ENCODE data around the gene GRB10. TPM values are rescaled to one million over a fixed set of nuclear protein-coding genes. Genes with fewer than 3 reads are reported as not detected.

The GRB10 gene
- total RNA-seq, 4 donors from 2014 or later: 32.1 to 50.3 (median 38.1) TPM

GRCh38 chr7:50728184-50728583, 54.5 kb downstream of the GRB10 start:
- H3K27ac ChIP-seq: no peak overlapping the region
- H3K4me1 ChIP-seq: peaks cover 0 to 14% (median 0%) of the 10 kb centered on the region in 4 donors

GRCh38 chr7:50727711-50728110, 55.0 kb downstream of the GRB10 start:
- H3K4me3 ChIP-seq: no peak overlapping the region
- H3K36me3 ChIP-seq: peaks cover 0 to 3% (median 0%) of the 10 kb centered on the region in 3 donors
- H3K27ac ChIP-seq: no peak overlapping the region
- no peaks in the 10 kb centered on the region for H3K9me3 ChIP-seq
- DNase-seq: no peak
- H3K4me1 ChIP-seq: peaks cover 0 to 14% (median 0%) of the 10 kb centered on the region in 4 donors
- TF ChIP-seq CTCF (IDR thresholded peaks at IDR 0.05): no peak
- no peak for TF ChIP-seq POLR2A (IDR thresholded peaks at IDR 0.05)
- no peaks in the 10 kb centered on the region for H3K27me3 ChIP-seq

More at GRCh38 chr7:50728184-50728583, 54.5 kb downstream of the GRB10 start:
- H3K27me3 ChIP-seq: no peaks in the 10 kb centered on the region
- no peak overlapping the region for H3K4me3 ChIP-seq
- DNase-seq: no peak
- H3K9me3 ChIP-seq: no peaks in the 10 kb centered on the region
- peaks cover 0 to 3% (median 0%) of the 10 kb centered on the region in 3 donors for H3K36me3 ChIP-seq
- TF ChIP-seq CTCF (IDR thresholded peaks at IDR 0.05): no peak

- Histone ChIP-seq H3K36me3 (peaks cover 0 to 3% (median 0%) of the 10 kb centered on the region in 3 donors), H3K4me1 (peaks cover 0 to 15% (median 0%) of the 10 kb centered on the region in 4 donors), H3K4me3 (no peak overlapping the region), H3K9me3 (no peaks in the 10 kb centered on the region), H3K27ac (no peak overlapping the region), H3K27me3 (no peaks in the 10 kb centered on the region)
- TF ChIP-seq POLR2A (IDR thresholded peaks at IDR 0.05) (no peak), CTCF (IDR thresholded peaks at IDR 0.05) (no peak)
- DNase-seq: no peak
Observed at GRCh38 chr7:50727072-50727471, 55.6 kb downstream of the GRB10 start.

- no peak for DNase-seq
- no peaks in the 10 kb centered on the region for H3K9me3 ChIP-seq
- no peak overlapping the region for H3K27ac ChIP-seq
- H3K27me3 ChIP-seq: no peaks in the 10 kb centered on the region
- H3K4me1 ChIP-seq: peaks cover 0 to 21% (median 0%) of the 10 kb centered on the region in 4 donors
- peaks cover 0 to 3% (median 0%) of the 10 kb centered on the region in 3 donors for H3K36me3 ChIP-seq
- TF ChIP-seq CTCF (IDR thresholded peaks at IDR 0.05) (no peak), POLR2A (IDR thresholded peaks at IDR 0.05) (no peak)
- H3K4me3 ChIP-seq: no peak overlapping the region
Observed at GRCh38 chr7:50725774-50726173, 56.9 kb downstream of the GRB10 start.

- DNase-seq: no peak
- Histone ChIP-seq H3K4me3 (no peak overlapping the region), H3K27ac (no peak overlapping the region), H3K4me1 (peaks cover 0 to 19% (median 0%) of the 10 kb centered on the region in 4 donors), H3K36me3 (peaks cover 0 to 3% (median 0%) of the 10 kb centered on the region in 3 donors), H3K9me3 (no peaks in the 10 kb centered on the region), H3K27me3 (no peaks in the 10 kb centered on the region)
- no peak for TF ChIP-seq CTCF (IDR thresholded peaks at IDR 0.05)
- TF ChIP-seq POLR2A (IDR thresholded peaks at IDR 0.05): no peak
Observed at GRCh38 chr7:50724526-50725520, 57.9 kb downstream of the GRB10 start.

Measured in Peyer's patch (tissue), 4 donors.